ENCODE results near the gene WFIKKN2. TPM values are rescaled to one million over a fixed set of nuclear protein-coding genes. Genes with fewer than 3 reads are reported as not detected.

The WFIKKN2 gene
- total RNA-seq, 1 donor from 2014 or later, result 0.07 TPM

DNA sequence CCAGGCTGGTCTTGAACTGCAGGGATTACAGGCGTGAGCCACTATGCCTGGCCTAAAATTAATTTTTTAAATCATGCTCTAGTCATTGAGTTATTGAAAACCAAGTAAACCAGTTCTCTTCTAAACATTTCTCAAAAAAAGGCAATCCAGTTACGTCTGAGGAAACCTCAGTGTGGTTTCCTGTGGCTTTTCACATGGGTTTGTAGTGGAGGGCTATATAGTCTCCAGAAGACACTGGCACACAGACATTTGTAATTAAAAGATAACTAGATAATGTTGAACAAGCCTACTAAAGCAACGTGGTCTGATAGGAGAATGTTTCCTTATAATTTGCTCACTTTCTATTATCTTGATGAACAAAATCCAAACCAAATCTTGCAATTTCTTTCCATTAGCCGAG, 36.0 kb downstream of the WFIKKN2 start:
- no peaks in the 10 kb centered on the region for H3K9me3 ChIP-seq (ENCODE audit: insufficient read depth, low read depth, low read length)
- no peak overlapping the region for H3K4me3 ChIP-seq (ENCODE audit: insufficient read depth, low read depth, low read length)
- H3K27me3 ChIP-seq (ENCODE audit: insufficient read depth, low read length), result peaks cover 3% of the 10 kb centered on the region
- Mint-ChIP-seq H3K4me3 (ENCODE audit: unreplicated experiment) (no peak overlapping the region), H3K36me3 (ENCODE audit: low read depth, unreplicated experiment) (no peaks in the 10 kb centered on the region), H3K9me3 (ENCODE audit: unreplicated experiment) (no peaks in the 10 kb centered on the region), H3K4me1 (ENCODE audit: low read depth, unreplicated experiment) (peaks cover 8% of the 10 kb centered on the region), H3K27me3 (ENCODE audit: low read depth, unreplicated experiment) (no peaks in the 10 kb centered on the region), H3K27ac (ENCODE audit: unreplicated experiment) (no peak overlapping the region)
- H3K27ac ChIP-seq (ENCODE audit: low read depth, low read length), result no peak overlapping the region
- no peak for TF ChIP-seq EZH2 (IDR thresholded peaks at IDR 0.05; ENCODE audit: insufficient read depth, low read length)
- TF ChIP-seq CTCF (IDR thresholded peaks at IDR 0.05; ENCODE audit: insufficient read depth, low read depth, low read length), result no peak
- H4K20me1 ChIP-seq (ENCODE audit: insufficient read depth, low read length), result no peaks in the 10 kb centered on the region
- no peaks in the 10 kb centered on the region for H3K36me3 ChIP-seq (ENCODE audit: insufficient read depth, low read length)
- FAIRE-seq (no peak), DNase-seq (ENCODE audit: low read depth) (no peak)
- no peak overlapping the region for H3K4me2 ChIP-seq (ENCODE audit: low read length)
- no peak overlapping the region for H3K9ac ChIP-seq (ENCODE audit: low read length)
- peaks cover 9% of the 10 kb centered on the region for H3K4me1 ChIP-seq (ENCODE audit: insufficient read depth, low read length)
- H3K79me2 ChIP-seq (ENCODE audit: insufficient read depth, low read length), result no peaks in the 10 kb centered on the region
- no peak overlapping the region for H2AFZ ChIP-seq (ENCODE audit: low read depth, low read length)

DNA sequence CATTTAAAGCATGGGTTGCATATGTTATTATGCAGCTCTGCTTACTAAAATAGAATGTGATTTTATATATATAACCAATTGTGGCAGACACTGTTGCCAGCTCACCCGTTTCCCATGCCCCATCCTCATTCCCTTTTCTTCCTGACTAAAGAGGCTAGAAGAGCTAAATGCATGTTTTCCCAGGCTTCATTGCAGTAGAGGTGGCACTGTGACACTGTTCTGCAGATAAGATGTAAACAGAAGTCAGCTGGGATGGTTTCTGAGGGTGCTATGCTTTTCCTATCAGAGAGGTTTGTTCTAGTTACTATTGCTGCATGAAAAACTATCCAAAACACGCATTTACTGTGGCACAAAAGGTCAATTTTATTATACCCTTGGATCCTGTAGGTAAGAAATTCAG, 36.5 kb downstream of the WFIKKN2 start:
- no peaks in the 10 kb centered on the region for H3K79me2 ChIP-seq (ENCODE audit: insufficient read depth, low read length)
- Mint-ChIP-seq H3K36me3 (ENCODE audit: low read depth, unreplicated experiment) (no peaks in the 10 kb centered on the region), H3K4me1 (ENCODE audit: low read depth, unreplicated experiment) (peaks cover 8% of the 10 kb centered on the region), H3K27me3 (ENCODE audit: low read depth, unreplicated experiment) (no peaks in the 10 kb centered on the region), H3K4me3 (ENCODE audit: unreplicated experiment) (no peak overlapping the region), H3K9me3 (ENCODE audit: unreplicated experiment) (no peaks in the 10 kb centered on the region), H3K27ac (ENCODE audit: unreplicated experiment) (no peak overlapping the region)
- H3K27ac ChIP-seq (ENCODE audit: low read depth, low read length), result no peak overlapping the region
- FAIRE-seq (no peak), DNase-seq (ENCODE audit: low read depth) (no peak)
- H2AFZ ChIP-seq (ENCODE audit: low read depth, low read length), result no peak overlapping the region
- TF ChIP-seq CTCF (IDR thresholded peaks at IDR 0.05; ENCODE audit: insufficient read depth, low read depth, low read length) (no peak), EZH2 (IDR thresholded peaks at IDR 0.05; ENCODE audit: insufficient read depth, low read length) (no peak)
- no peak overlapping the region for H3K4me3 ChIP-seq (ENCODE audit: insufficient read depth, low read depth, low read length)
- no peak overlapping the region for H3K4me2 ChIP-seq (ENCODE audit: low read length)
- H4K20me1 ChIP-seq (ENCODE audit: insufficient read depth, low read length), result no peaks in the 10 kb centered on the region
- no peak overlapping the region for H3K9ac ChIP-seq (ENCODE audit: low read length)
- no peaks in the 10 kb centered on the region for H3K36me3 ChIP-seq (ENCODE audit: insufficient read depth, low read length)
- H3K27me3 ChIP-seq (ENCODE audit: insufficient read depth, low read length), result peaks cover 3% of the 10 kb centered on the region
- no peaks in the 10 kb centered on the region for H3K9me3 ChIP-seq (ENCODE audit: insufficient read depth, low read depth, low read length)
- peaks cover 9% of the 10 kb centered on the region for H3K4me1 ChIP-seq (ENCODE audit: insufficient read depth, low read length)

GRCh38 chr17:50872710-50873424, 37.5 kb downstream of the WFIKKN2 start:
- H3K79me2 ChIP-seq (ENCODE audit: insufficient read depth, low read length), result no peaks in the 10 kb centered on the region
- H3K9me3 ChIP-seq (ENCODE audit: insufficient read depth, low read depth, low read length), result no peaks in the 10 kb centered on the region
- DNase-seq (ENCODE audit: low read depth), result peak; percentile 56
- H3K27ac ChIP-seq (ENCODE audit: low read depth, low read length), result no peak overlapping the region
- H3K9ac ChIP-seq (ENCODE audit: low read length), result no peak overlapping the region
- Mint-ChIP-seq H3K4me1 (ENCODE audit: low read depth, unreplicated experiment) (peaks cover 8% of the 10 kb centered on the region), H3K9me3 (ENCODE audit: unreplicated experiment) (no peaks in the 10 kb centered on the region), H3K27ac (ENCODE audit: unreplicated experiment) (no peak overlapping the region), H3K27me3 (ENCODE audit: low read depth, unreplicated experiment) (no peaks in the 10 kb centered on the region), H3K36me3 (ENCODE audit: low read depth, unreplicated experiment) (no peaks in the 10 kb centered on the region), H3K4me3 (ENCODE audit: unreplicated experiment) (no peak overlapping the region)
- no peaks in the 10 kb centered on the region for H3K36me3 ChIP-seq (ENCODE audit: insufficient read depth, low read length)
- H3K27me3 ChIP-seq (ENCODE audit: insufficient read depth, low read length), result peaks cover 3% of the 10 kb centered on the region
- H3K4me1 ChIP-seq (ENCODE audit: insufficient read depth, low read length), result peaks cover under 1% of the 10 kb centered on the region
- TF ChIP-seq CTCF (IDR thresholded peaks at IDR 0.05; ENCODE audit: insufficient read depth, low read depth, low read length) (no peak), EZH2 (IDR thresholded peaks at IDR 0.05; ENCODE audit: insufficient read depth, low read length) (no peak)
- H4K20me1 ChIP-seq (ENCODE audit: insufficient read depth, low read length), result no peaks in the 10 kb centered on the region
- no peak overlapping the region for H2AFZ ChIP-seq (ENCODE audit: low read depth, low read length)
- no peak overlapping the region for H3K4me2 ChIP-seq (ENCODE audit: low read length)
- FAIRE-seq, result no peak
- no peak overlapping the region for H3K4me3 ChIP-seq (ENCODE audit: insufficient read depth, low read depth, low read length)
